ENCODE data around the gene ZC3HAV1. TPM values are rescaled to one million over a fixed set of nuclear protein-coding genes. Genes with fewer than 3 reads are reported as not detected.
"Not testable (repeated sequence)": the region's sequence is repeated elsewhere in the genome, so short reads cannot be mapped to it uniquely, and the experiment has no call there.

The ZC3HAV1 gene
- total RNA-seq, 1 donor from 2014 or later = 43.6 TPM

DNA sequence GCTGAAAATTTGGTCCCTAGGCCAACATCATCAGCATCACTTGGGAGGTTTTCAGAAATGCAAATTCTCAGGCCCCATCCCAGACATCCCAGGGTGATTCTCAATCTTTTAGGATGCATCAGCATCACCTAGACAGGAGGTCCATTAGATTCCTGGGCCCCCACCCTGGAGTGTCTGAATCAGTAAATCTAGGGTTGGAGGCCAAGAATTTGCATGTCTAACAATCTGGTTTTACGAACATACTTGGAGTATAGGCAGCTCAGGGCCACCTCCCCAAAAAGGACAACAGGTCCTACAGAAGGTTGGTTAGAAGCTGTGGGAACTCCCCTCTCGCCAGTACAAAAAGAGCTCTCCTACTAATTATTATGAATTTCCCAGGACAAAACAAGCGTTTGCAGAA is 15.5 kb downstream of the ZC3HAV1 start:
- no peaks in the 10 kb centered on the region for H3K9me3 ChIP-seq
- peaks cover 61% of the 10 kb centered on the region for H3K4me1 ChIP-seq
- H3K36me3 ChIP-seq = peaks cover 29% of the 10 kb centered on the region
- no peaks in the 10 kb centered on the region for H3K27me3 ChIP-seq (ENCODE audit: low read depth)
- intact Hi-C loops (cut with DNase I) = no loop called here
- ATAC-seq (no peak), DNase-seq (no peak)
- H3K4me3 ChIP-seq = peak overlapping the region; percentile 26
- peak overlapping the region; percentile 15 for H3K27ac ChIP-seq
- no peak for TF ChIP-seq CTCF (IDR thresholded peaks at IDR 0.05)

GRCh38 chr7:139093512-139093911 is 16.0 kb downstream of the ZC3HAV1 start:
- intact Hi-C loops (cut with DNase I) = not testable (repeated sequence)

GRCh38 chr7:139092090-139092796 is 17.3 kb downstream of the ZC3HAV1 start:
- no peak overlapping the region for H3K27ac ChIP-seq
- H3K4me3 ChIP-seq = no peak overlapping the region
- ATAC-seq (no peak), DNase-seq (no peak)
- H3K27me3 ChIP-seq (ENCODE audit: low read depth) = no peaks in the 10 kb centered on the region
- peaks cover 39% of the 10 kb centered on the region for H3K36me3 ChIP-seq
- peaks cover 48% of the 10 kb centered on the region for H3K4me1 ChIP-seq
- no peaks in the 10 kb centered on the region for H3K9me3 ChIP-seq
- TF ChIP-seq CTCF (IDR thresholded peaks at IDR 0.05) = no peak
- intact Hi-C loops (cut with DNase I) = no loop called here

More at GRCh38 chr7:139093512-139093911, 16.0 kb downstream of the ZC3HAV1 start:
- H3K4me1 ChIP-seq = peaks cover 56% of the 10 kb centered on the region
- H3K36me3 ChIP-seq = peaks cover 34% of the 10 kb centered on the region
- not testable (repeated sequence) for H3K27ac ChIP-seq; H3K27me3 ChIP-seq (ENCODE audit: low read depth); H3K4me3 ChIP-seq; H3K9me3 ChIP-seq; DNase-seq; ATAC-seq

DNA sequence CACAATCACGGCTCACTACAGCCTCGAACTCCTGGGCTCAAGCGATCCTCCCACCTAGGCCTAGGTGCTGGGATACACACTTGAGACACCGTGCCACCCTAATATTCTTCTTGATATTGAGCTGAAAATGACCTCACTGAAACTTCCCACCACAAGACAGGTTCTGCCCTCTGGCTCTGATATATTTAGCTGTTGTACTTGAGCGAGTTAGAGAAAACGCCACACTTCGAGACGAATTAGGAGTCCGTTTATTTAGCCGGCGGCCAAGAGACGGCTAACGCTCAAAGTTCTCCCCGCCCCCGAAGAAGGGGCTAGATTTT is 17.9 kb downstream of the ZC3HAV1 start:
- TF ChIP-seq CTCF (IDR thresholded peaks at IDR 0.05) = no peak
- DNase-seq (no peak), ATAC-seq (no peak)
- Histone ChIP-seq H3K36me3 (peaks cover 39% of the 10 kb centered on the region), H3K4me1 (peaks cover 48% of the 10 kb centered on the region), H3K9me3 (no peaks in the 10 kb centered on the region), H3K4me3 (no peak overlapping the region), H3K27ac (no peak overlapping the region), H3K27me3 (ENCODE audit: low read depth) (no peaks in the 10 kb centered on the region)
- intact Hi-C loops (cut with DNase I) = no loop called here

DNA sequence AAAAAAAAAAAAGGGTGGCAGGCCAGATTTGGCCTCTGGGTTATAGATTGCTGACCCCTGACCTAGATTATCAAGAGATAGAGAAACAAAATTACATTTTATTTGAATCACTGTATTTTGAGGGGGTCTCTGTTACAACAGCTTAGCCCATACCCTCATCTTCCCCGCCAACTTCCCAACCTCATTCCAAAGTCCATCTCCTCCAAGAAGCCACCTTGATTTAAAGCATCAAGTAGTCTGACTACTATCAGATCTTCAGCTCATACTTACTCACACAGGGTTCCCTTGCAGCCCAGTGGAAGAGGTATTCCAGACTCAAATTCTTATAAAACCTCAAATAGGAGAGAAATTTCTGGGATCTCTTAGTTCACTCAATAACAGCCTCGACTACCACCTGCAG is 20.4 kb downstream of the ZC3HAV1 start:
- no peak for TF ChIP-seq CTCF (IDR thresholded peaks at IDR 0.05)
- no peaks in the 10 kb centered on the region for H3K9me3 ChIP-seq
- H3K4me1 ChIP-seq = peaks cover 27% of the 10 kb centered on the region
- no peak overlapping the region for H3K27ac ChIP-seq
- intact Hi-C loops (cut with DNase I) = no loop called here
- no peak for DNase-seq
- no peak overlapping the region for H3K4me3 ChIP-seq
- H3K27me3 ChIP-seq (ENCODE audit: low read depth) = no peaks in the 10 kb centered on the region
- ATAC-seq = no peak
- peaks cover 57% of the 10 kb centered on the region for H3K36me3 ChIP-seq

DNA sequence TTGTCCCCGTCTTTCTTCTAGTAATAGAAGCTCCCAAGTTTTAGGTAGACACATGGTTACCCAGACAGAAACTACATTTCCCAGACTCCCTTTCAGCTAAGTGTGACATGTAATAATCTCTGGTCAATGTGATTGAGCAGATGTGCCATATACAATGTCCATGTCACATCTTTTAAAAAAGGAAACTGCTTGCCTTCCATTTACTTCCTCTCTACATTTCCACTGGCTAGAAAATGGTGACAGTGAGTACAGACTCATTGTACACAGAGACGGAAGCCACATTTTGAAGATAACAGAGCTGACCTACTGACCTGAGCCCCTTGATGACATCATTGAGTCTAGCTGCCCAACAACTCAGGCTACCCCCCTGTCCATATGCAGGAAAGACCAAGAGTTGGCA is 21.3 kb downstream of the ZC3HAV1 start:
- peaks cover 21% of the 10 kb centered on the region for H3K4me1 ChIP-seq
- intact Hi-C loops (cut with DNase I) = no loop called here
- H3K36me3 ChIP-seq = peaks cover 65% of the 10 kb centered on the region

More for the DNA sequence above, 21.3 kb downstream of the ZC3HAV1 start:
- Histone ChIP-seq H3K27me3 (ENCODE audit: low read depth) (no peaks in the 10 kb centered on the region), H3K4me3 (no peak overlapping the region), H3K27ac (no peak overlapping the region), H3K9me3 (no peaks in the 10 kb centered on the region)
- TF ChIP-seq CTCF (IDR thresholded peaks at IDR 0.05) = no peak
- ATAC-seq (no peak), DNase-seq (no peak)
